ENCODE results near the gene PTPRU.

PTPRU gene

GRCh38 chr1:29343476-29343875 lies 107.2 kb downstream of the PTPRU start:
- DNase-seq = no peak

GRCh38 chr1:29343908-29344307 lies 107.6 kb downstream of the PTPRU start:
- DNase-seq = no peak

GRCh38 chr1:29344336-29344735 lies 108.0 kb downstream of the PTPRU start:
- DNase-seq = no peak

GRCh38 chr1:29346576-29346975 lies 110.3 kb downstream of the PTPRU start:
- DNase-seq = no peak

GRCh38 chr1:29349871-29350491 lies 113.7 kb downstream of the PTPRU start:
- no peak for DNase-seq

GRCh38 chr1:29352719-29353420 lies 116.5 kb downstream of the PTPRU start:
- no peak for DNase-seq

GRCh38 chr1:29354511-29355098 lies 118.3 kb downstream of the PTPRU start:
- DNase-seq = no peak

- DNase-seq = no peak
Observed at GRCh38 chr1:29355375-29355774, 119.1 kb downstream of the PTPRU start.

- no peak for DNase-seq
Observed at GRCh38 chr1:29356663-29357062, 120.3 kb downstream of the PTPRU start.

- no peak for DNase-seq
Observed at GRCh38 chr1:29357452-29357851, 121.1 kb downstream of the PTPRU start.

- no peak for DNase-seq
Observed at GRCh38 chr1:29358183-29358582, 121.9 kb downstream of the PTPRU start.

- DNase-seq = no peak
Observed at GRCh38 chr1:29360768-29361167, 124.4 kb downstream of the PTPRU start.

- DNase-seq = no peak
Observed at GRCh38 chr1:29361686-29362085, 125.4 kb downstream of the PTPRU start.

GRCh38 chr1:29362116-29362515 lies 125.8 kb downstream of the PTPRU start:
- DNase-seq = no peak

- no peak for DNase-seq
Observed at GRCh38 chr1:29362764-29363163, 126.4 kb downstream of the PTPRU start.

GRCh38 chr1:29363536-29363935 lies 127.2 kb downstream of the PTPRU start:
- no peak for DNase-seq

- DNase-seq = no peak
Observed at GRCh38 chr1:29364101-29364678, 127.9 kb downstream of the PTPRU start.

- DNase-seq = no peak
Observed at GRCh38 chr1:29365906-29366670, 129.8 kb downstream of the PTPRU start.

- DNase-seq = no peak
Observed at GRCh38 chr1:29368936-29369932, 132.9 kb downstream of the PTPRU start.

GRCh38 chr1:29370067-29370466 lies 133.7 kb downstream of the PTPRU start:
- no peak for DNase-seq

- no peak for DNase-seq
Observed at GRCh38 chr1:29371332-29371731, 135.0 kb downstream of the PTPRU start.

- DNase-seq = no peak
Observed at GRCh38 chr1:29372108-29372507, 135.8 kb downstream of the PTPRU start.

All from activated CD4-positive, alpha-beta T cell treated with anti-CD3 and anti-CD28 coated beads for 4 hours (primary cell).